Stimulated activated CD4-positive, alpha-beta T cell treated with anti-CD3 and anti-CD28 coated beads, Interleukin-4, amount 100 ng/mL, for 24 hours (primary cell): ENCODE results near the gene GLUL.

Source experiments
- DNase-seq: peaks from one replicate; pipeline ENCODE4 v3.0.0-alpha.2; 2020

Gene GLUL

GRCh38 chr1:182391362-182392049 lies at the start of gene GLUL:
TSS of gene GLUL (minus strand) at chr1:182391790. CDS start at chr1:182388737, 3,053 bp downstream.
- peak; percentile 64 for DNase-seq

- DNase-seq, result no peak
Measured at GRCh38 chr1:182438326-182438725, 46.7 kb upstream of the GLUL start.

GRCh38 chr1:182433580-182433979 lies 42.0 kb upstream of the GLUL start:
- DNase-seq, result no peak

- no peak for DNase-seq
Measured at GRCh38 chr1:182431278-182431677, 39.7 kb upstream of the GLUL start.

- DNase-seq, result peak; percentile 36
Measured at GRCh38 chr1:182430263-182431068, 38.9 kb upstream of the GLUL start.

- DNase-seq, result no peak
Measured at GRCh38 chr1:182428043-182428442, 36.5 kb upstream of the GLUL start.

- no peak for DNase-seq
Measured at GRCh38 chr1:182426442-182427430, 35.1 kb upstream of the GLUL start.

GRCh38 chr1:182415789-182416188 lies 24.2 kb upstream of the GLUL start:
- no peak for DNase-seq

GRCh38 chr1:182413969-182414368 lies 22.4 kb upstream of the GLUL start:
- DNase-seq, result no peak

GRCh38 chr1:182413486-182413885 lies 21.9 kb upstream of the GLUL start:
- no peak for DNase-seq

- no peak for DNase-seq
Measured at GRCh38 chr1:182410620-182411273, 19.2 kb upstream of the GLUL start.

- no peak for DNase-seq
Measured at GRCh38 chr1:182410138-182410537, 18.5 kb upstream of the GLUL start.

- no peak for DNase-seq
Measured at GRCh38 chr1:182408435-182409075, 17.0 kb upstream of the GLUL start.

- no peak for DNase-seq
Measured at GRCh38 chr1:182407724-182408123, 16.1 kb upstream of the GLUL start.

GRCh38 chr1:182406012-182406411 lies 14.4 kb upstream of the GLUL start:
- no peak for DNase-seq

GRCh38 chr1:182405578-182405977 lies 14.0 kb upstream of the GLUL start:
- DNase-seq, result no peak

- no peak for DNase-seq
Measured at GRCh38 chr1:182404781-182405180, 13.2 kb upstream of the GLUL start.

- no peak for DNase-seq
Measured at GRCh38 chr1:182400567-182400966, 9.0 kb upstream of the GLUL start, which contains the start of gene TEDDM1. TSS of gene TEDDM1 (minus strand) at chr1:182400667. CDS start at chr1:182400485, 182 bp downstream.

GRCh38 chr1:182397653-182398393 lies 6.2 kb upstream of the GLUL start:
- no peak for DNase-seq

GRCh38 chr1:182395906-182396305 lies 4.3 kb upstream of the GLUL start:
- no peak for DNase-seq
